Natural killer cell treated with Interleukin-12 subunit alpha and Interleukin-12 subunit beta and Interleukin-15 and Interleukin-18, amount 100 ng/mL, for 72 hours (primary cell): ENCODE results near the gene TMEM60. TPM values are rescaled to one million over a fixed set of nuclear protein-coding genes. Genes with fewer than 3 reads are reported as not detected.

Experiments used
- ATAC-seq, 2 donors: fragments of 150-1000 bp; cut with Tn5 transposase in 1 of 2; sonication (Bioruptor Pico), chemical (Tn5 transposase) in 1 of 2; 2 replicates each; pipeline ENCODE4 v1.10.0; 2021
- DNase-seq: peaks from one replicate; pipeline ENCODE4 v3.0.0; 2022; ENCODE audit warnings: low spot score
- H3K27ac Mint-ChIP-seq, 2 donors: 1 replicate in 1 of 2; 2 replicates in 1 of 2; pipeline ENCODE4 v1.8.0; 2022; ENCODE audit warnings: mixed read lengths in 2 of 2, mild to moderate bottlenecking in 1 of 2, moderate library complexity in 1 of 2
- H3K27me3 Mint-ChIP-seq, 2 donors: 1 replicate in 1 of 2; 2 replicates in 1 of 2; pipeline ENCODE4 v1.8.0; 2022; ENCODE audit warnings: mixed read lengths in 2 of 2
- H3K36me3 Mint-ChIP-seq: one replicate; pipeline ENCODE4 v1.8.0; 2022; ENCODE audit warnings: mixed read lengths
- H3K4me1 Mint-ChIP-seq, 2 donors: 1 replicate in 1 of 2; 2 replicates in 1 of 2; pipeline ENCODE4 v1.8.0; 2022; ENCODE audit warnings: low read depth in 2 of 2, mixed read lengths in 2 of 2, mild to moderate bottlenecking in 1 of 2
- H3K4me3 Mint-ChIP-seq: one replicate; pipeline ENCODE4 v1.8.0; 2022; ENCODE audit warnings: mixed read lengths
- H3K9me3 Mint-ChIP-seq: 2 replicates; pipeline ENCODE4 v1.8.0; 2022; ENCODE audit warnings: mixed read lengths
- total RNA-seq, 2 donors: library from RNA; stranded (reverse); gene quantifications; one replicate each; pipeline ENCODE4 v1.2.3, GENCODE V29; 2022

TMEM60 gene
- total RNA-seq, 2 donors from 2014 or later: 6.7 to 8.8 TPM

GRCh38 chr7:77782383-77782782, 15.9 kb downstream of the TMEM60 start:
- no peak for DNase-seq
- H3K4me1 Mint-ChIP-seq: peaks cover 5 to 6% of the 10 kb centered on the region in 2 donors
- no peaks in the 10 kb centered on the region for H3K27me3 Mint-ChIP-seq
- no peak overlapping the region for H3K27ac Mint-ChIP-seq
- no peak for ATAC-seq
- H3K36me3 Mint-ChIP-seq: peaks cover 14% of the 10 kb centered on the region
- no peaks in the 10 kb centered on the region for H3K9me3 Mint-ChIP-seq
- no peak overlapping the region for H3K4me3 Mint-ChIP-seq

GRCh38 chr7:77778535-77778934, 19.7 kb downstream of the TMEM60 start:
- H3K27ac Mint-ChIP-seq: no peak overlapping the region
- peaks cover 17% of the 10 kb centered on the region for H3K36me3 Mint-ChIP-seq
- H3K4me3 Mint-ChIP-seq: no peak overlapping the region

GRCh38 chr7:77771901-77772300, 26.3 kb downstream of the TMEM60 start:
- H3K36me3 Mint-ChIP-seq: peaks cover 9% of the 10 kb centered on the region
- no peaks in the 10 kb centered on the region for H3K27me3 Mint-ChIP-seq
- H3K27ac Mint-ChIP-seq: peak overlapping the region in 1 of 2 donors; percentile 0
- no peak for ATAC-seq
- no peaks in the 10 kb centered on the region for H3K9me3 Mint-ChIP-seq
- peaks cover 9 to 23% of the 10 kb centered on the region in 2 donors for H3K4me1 Mint-ChIP-seq
- DNase-seq: no peak
- no peak overlapping the region for H3K4me3 Mint-ChIP-seq

More at GRCh38 chr7:77778535-77778934, 19.7 kb downstream of the TMEM60 start:
- H3K27me3 Mint-ChIP-seq: no peaks in the 10 kb centered on the region
- peaks cover 6 to 11% of the 10 kb centered on the region in 2 donors for H3K4me1 Mint-ChIP-seq
- no peaks in the 10 kb centered on the region for H3K9me3 Mint-ChIP-seq
- no peak for ATAC-seq
- DNase-seq: no peak

- H3K27me3 Mint-ChIP-seq: no peaks in the 10 kb centered on the region
- no peaks in the 10 kb centered on the region for H3K9me3 Mint-ChIP-seq
- H3K4me3 Mint-ChIP-seq: no peak overlapping the region
- H3K27ac Mint-ChIP-seq: no peak overlapping the region
- DNase-seq (no peak), ATAC-seq (no peak)
- H3K36me3 Mint-ChIP-seq: no peaks in the 10 kb centered on the region
- peaks cover 12 to 19% of the 10 kb centered on the region in 2 donors for H3K4me1 Mint-ChIP-seq
Measured at GRCh38 chr7:77770316-77770715, 27.9 kb downstream of the TMEM60 start.

GRCh38 chr7:77766801-77767605, 31.2 kb downstream of the TMEM60 start:
- H3K4me1 Mint-ChIP-seq: peaks cover 17 to 24% of the 10 kb centered on the region in 2 donors
- no peaks in the 10 kb centered on the region for H3K27me3 Mint-ChIP-seq
- H3K4me3 Mint-ChIP-seq: no peak overlapping the region
- no peaks in the 10 kb centered on the region for H3K36me3 Mint-ChIP-seq
- H3K27ac Mint-ChIP-seq: no peak overlapping the region
- ATAC-seq (no peak), DNase-seq (no peak)
- no peaks in the 10 kb centered on the region for H3K9me3 Mint-ChIP-seq

GRCh38 chr7:77765906-77766800, 32.1 kb downstream of the TMEM60 start:
- Mint-ChIP-seq H3K4me3 (no peak overlapping the region), H3K27ac (peak overlapping the region in 1 of 2 donors; percentile 54), H3K27me3 (no peaks in the 10 kb centered on the region), H3K4me1 (peaks cover 15 to 22% of the 10 kb centered on the region in 2 donors), H3K36me3 (no peaks in the 10 kb centered on the region), H3K9me3 (no peaks in the 10 kb centered on the region)
- no peak for ATAC-seq
- DNase-seq: no peak

- peaks cover 13 to 17% of the 10 kb centered on the region in 2 donors for H3K4me1 Mint-ChIP-seq
- ATAC-seq: no peak
- no peak for DNase-seq
- H3K27me3 Mint-ChIP-seq: no peaks in the 10 kb centered on the region
- H3K36me3 Mint-ChIP-seq: no peaks in the 10 kb centered on the region
- H3K4me3 Mint-ChIP-seq: no peak overlapping the region
- H3K27ac Mint-ChIP-seq: peak overlapping the region in 1 of 2 donors; percentile 54
- no peaks in the 10 kb centered on the region for H3K9me3 Mint-ChIP-seq
Measured at GRCh38 chr7:77765481-77765880, 32.8 kb downstream of the TMEM60 start.

GRCh38 chr7:77760809-77761453, 37.3 kb downstream of the TMEM60 start:
- no peak for ATAC-seq
- H3K4me1 Mint-ChIP-seq: peaks cover 22 to 24% of the 10 kb centered on the region in 2 donors
- no peak for DNase-seq
- no peak overlapping the region for H3K27ac Mint-ChIP-seq
- no peaks in the 10 kb centered on the region for H3K27me3 Mint-ChIP-seq
- no peaks in the 10 kb centered on the region for H3K36me3 Mint-ChIP-seq
- no peaks in the 10 kb centered on the region for H3K9me3 Mint-ChIP-seq
- H3K4me3 Mint-ChIP-seq: no peak overlapping the region

- DNase-seq (peak; percentile 78), ATAC-seq (no peak)
- Mint-ChIP-seq H3K9me3 (no peaks in the 10 kb centered on the region), H3K4me3 (no peak overlapping the region), H3K36me3 (no peaks in the 10 kb centered on the region), H3K27ac (peak overlapping the region in 1 of 2 donors; percentile 23), H3K4me1 (peaks cover 22% of the 10 kb centered on the region in 2 donors), H3K27me3 (no peaks in the 10 kb centered on the region)
Measured at GRCh38 chr7:77759294-77759889, 38.8 kb downstream of the TMEM60 start.

- no peak overlapping the region for H3K4me3 Mint-ChIP-seq
- no peaks in the 10 kb centered on the region for H3K27me3 Mint-ChIP-seq
- ATAC-seq (peak; percentile 91 to 96), DNase-seq (peak; percentile 60)
- no peaks in the 10 kb centered on the region for H3K9me3 Mint-ChIP-seq
- no peaks in the 10 kb centered on the region for H3K36me3 Mint-ChIP-seq
- peak overlapping the region in 1 of 2 donors; percentile 47 for H3K27ac Mint-ChIP-seq
- H3K4me1 Mint-ChIP-seq: peaks cover 21 to 25% of the 10 kb centered on the region in 2 donors
Measured at GRCh38 chr7:77757589-77757988, 40.6 kb downstream of the TMEM60 start.

- DNase-seq (no peak), ATAC-seq (no peak)
- H3K27me3 Mint-ChIP-seq: no peaks in the 10 kb centered on the region
- H3K27ac Mint-ChIP-seq: no peak overlapping the region
- peaks cover 22 to 32% of the 10 kb centered on the region in 2 donors for H3K4me1 Mint-ChIP-seq
- H3K4me3 Mint-ChIP-seq: no peak overlapping the region
- H3K9me3 Mint-ChIP-seq: no peaks in the 10 kb centered on the region
- peaks cover 5% of the 10 kb centered on the region for H3K36me3 Mint-ChIP-seq
Measured at GRCh38 chr7:77753173-77753572, 45.1 kb downstream of the TMEM60 start.

- Mint-ChIP-seq H3K27ac (no peak overlapping the region), H3K27me3 (no peaks in the 10 kb centered on the region), H3K4me1 (peaks cover 20 to 37% of the 10 kb centered on the region in 2 donors), H3K4me3 (no peak overlapping the region), H3K9me3 (no peaks in the 10 kb centered on the region), H3K36me3 (peaks cover 5% of the 10 kb centered on the region)
- no peak for DNase-seq
- peak in 1 of 2 donors; percentile 54 for ATAC-seq
Measured at GRCh38 chr7:77752016-77752415, 46.2 kb downstream of the TMEM60 start.

GRCh38 chr7:77747718-77748117, 50.5 kb downstream of the TMEM60 start:
- Mint-ChIP-seq H3K4me1 (peaks cover 21 to 38% of the 10 kb centered on the region in 2 donors), H3K27me3 (no peaks in the 10 kb centered on the region), H3K4me3 (no peak overlapping the region), H3K9me3 (no peaks in the 10 kb centered on the region), H3K36me3 (peaks cover 5% of the 10 kb centered on the region), H3K27ac (peak overlapping the region; percentile 1 to 57)
- no peak for ATAC-seq
- DNase-seq: no peak
